ENCODE measurements around the gene ETAA1.

Gene ETAA1

GRCh38 chr2:67445652-67446268 lies 48.6 kb downstream of the ETAA1 start:
- DNase-seq, result no peak

GRCh38 chr2:67446491-67446911 lies 49.4 kb downstream of the ETAA1 start:
- DNase-seq, result no peak

- DNase-seq, result no peak
These were observed 51.5 kb downstream of the ETAA1 start for GRCh38 chr2:67448648-67449047.

GRCh38 chr2:67451086-67451832 lies 54.1 kb downstream of the ETAA1 start:
- DNase-seq, result no peak

- no peak for DNase-seq
These were observed 56.2 kb downstream of the ETAA1 start for GRCh38 chr2:67453310-67453709.

GRCh38 chr2:67455219-67456142 lies 58.3 kb downstream of the ETAA1 start:
- no peak for DNase-seq

- DNase-seq, result no peak
These were observed 59.3 kb downstream of the ETAA1 start for GRCh38 chr2:67456428-67456827.

- no peak for DNase-seq
These were observed 60.6 kb downstream of the ETAA1 start for GRCh38 chr2:67457699-67458098.

GRCh38 chr2:67459761-67460160 lies 62.6 kb downstream of the ETAA1 start:
- no peak for DNase-seq

Measured in NCI-H187 treated with DMSO at 0.1 percent for 48 hours (cell line).